Stomach (tissue), 9 donors: Measurements from ENCODE around the gene PTGDS. TPM values are rescaled to one million over a fixed set of nuclear protein-coding genes. Genes with fewer than 3 reads are reported as not detected.
A peak's percentile ranks its signal among the peaks of the same experiment; 100 is the strongest.

Experiments used
- DNase-seq, 2 donors: peaks; one replicate each; pipeline versions ENCODE4 v3.0.0 to v3.0.0-alpha.2; 2013 to 2019
- H3K27ac ChIP-seq, 5 donors: fragments of 200-600 bp in 4 of 5; sonication (generic) in 4 of 5; one replicate each; pipeline ENCODE4 v1.5.1; 2013 to 2019; ENCODE audit warnings: mild to moderate bottlenecking in 1 of 5, moderate library complexity in 1 of 5
- H3K27me3 ChIP-seq, 3 donors: fragments of 200-600 bp; sonication (generic); one replicate each; pipeline ENCODE4 v1.5.1; 2017 to 2019; ENCODE audit warnings: mixed run types in 1 of 3
- H3K36me3 ChIP-seq, 4 donors: fragments of 200-600 bp; sonication (generic); 1 replicate in 3 of 4; 2 replicates in 1 of 4; pipeline ENCODE4 v1.5.1; 2016 to 2019
- H3K4me1 ChIP-seq, 4 donors: fragments of 200-600 bp; sonication (generic); one replicate each; pipeline ENCODE4 v1.5.1; 2016 to 2019
- H3K4me3 ChIP-seq, 4 donors: fragments of 200-600 bp; sonication (generic) in 3 of 4; one replicate each; pipeline ENCODE4 v1.5.1; 2016 to 2019; ENCODE audit warnings: mild to moderate bottlenecking in 1 of 4
- H3K9me3 ChIP-seq, 4 donors: fragments of 200-600 bp; sonication (generic); one replicate each; pipeline ENCODE4 v1.5.1; 2016 to 2019
- CTCF ChIP-seq, 7 experiments: fragments of 450-650 bp in 4 of 7; fragments of 200-600 bp in 3 of 7; sonication (generic) in 3 of 7; IDR thresholded peaks; one replicate each; pipeline ENCODE4 v1.5.1; 2016 to 2019; ENCODE audit warnings: antibody characterized with exemption in 7 of 7, control low read depth in 2 of 7, mild to moderate bottlenecking in 1 of 7
- EP300 ChIP-seq: sonication (generic); formaldehyde crosslinking; IDR thresholded peaks from one replicate; pipeline ENCODE4 v1.6.1; 2017; ENCODE audit warnings: antibody characterized with exemption
- POLR2A ChIP-seq, 4 donors: fragments of 450-650 bp; IDR thresholded peaks; one replicate each; pipeline ENCODE4 v1.6.1; 2016; ENCODE audit warnings: antibody characterized with exemption in 4 of 4, control low read depth in 2 of 4, mild to moderate bottlenecking in 1 of 4, moderate library complexity in 1 of 4
- POLR2AphosphoS5 ChIP-seq, 3 donors: sonication (generic); formaldehyde crosslinking; IDR thresholded peaks; one replicate each; pipeline ENCODE4 v1.6.1; 2016; ENCODE audit warnings: antibody characterized with exemption in 3 of 3
- WGBS, 5 donors: extraction: QIAGEN DNeasy Blood & Tissue Kit in 3 of 5; methylation state at CpG; one replicate each; pipeline versions ENCODE4 v1.1.5 to v1.1.7; 2013 to 2018; 5-methylcytosine and 5-hydroxymethylcytosine counted together
- intact Hi-C: fragments of 100-400 bp; cut with DNase I; formaldehyde crosslinking; loops from one replicate; pipeline ENCODE4 v1.15.1; 2023; ENCODE audit warnings: low total_unique reads
- polyA plus RNA-seq, 3 donors: library from polyadenylated mRNA; stranded (reverse); fragments of 200-250 nt; gene quantifications; one replicate each; pipeline ENCODE4 v1.2.3, GENCODE V29; 2013
- total RNA-seq, 5 donors: library from RNA; depleted of rRNA; stranded (reverse); fragments of >200 nt; gene quantifications; one replicate each; pipeline versions ENCODE4 v1.1.0 to v1.2.3, GENCODE V29; 2014 to 2016
- donor health status: healthy with polysubstance abuse.
- donor health status: Bipolar disorder and iron deficiency.
- donor health status: healthy.

PTGDS gene
- total and polyA plus RNA-seq, 8 donors: 2.3 to 64.4 (median 30.6) TPM

GRCh38 chr9:136990242-136990911, 13.1 kb downstream of the PTGDS start:
- 68 to 79% (median 76%) methylated on average over 8 to 10 of the region's 10 CpGs for WGBS, 5 donors
- Histone ChIP-seq H3K27ac (peak overlapping the region in 1 of 5 donors; percentile 92), H3K27me3 (peaks cover 3 to 42% (median 10%) of the 10 kb centered on the region in 3 donors), H3K4me3 (no peak overlapping the region), H3K4me1 (peaks cover 29 to 39% (median 36%) of the 10 kb centered on the region in 4 donors), H3K9me3 (no peaks in the 10 kb centered on the region), H3K36me3 (peaks cover 0 to 15% (median 11%) of the 10 kb centered on the region in 4 donors)
- intact Hi-C loops: no loop called here
- DNase-seq: no peak
- TF ChIP-seq CTCF (IDR thresholded peaks at IDR 0.05): no peak
- TF ChIP-seq POLR2AphosphoS5 (IDR thresholded peaks at IDR 0.05): no peak
- no peak for TF ChIP-seq POLR2A (IDR thresholded peaks at IDR 0.05)
- TF ChIP-seq EP300: no peak

GRCh38 chr9:136991993-136992818, 14.9 kb downstream of the PTGDS start, which contains the start of gene PAXX:
Gene PAXX, plus strand, starts transcription at chr9:136992422. Its CDS starts 22 bp downstream, at chr9:136992444.
- Histone ChIP-seq H3K27ac (peak within 1 kb of the TSS; percentile 92 to 94 (median 94)), H3K4me3 (peak within 1 kb of the TSS; percentile 67 to 84 (median 73)), H3K9me3 (no peaks in the 10 kb centered on the region), H3K36me3 (peaks cover 0 to 15% (median 11%) of the 10 kb centered on the region in 4 donors), H3K27me3 (peaks cover 0 to 42% (median 0%) of the 10 kb centered on the region in 3 donors), H3K4me1 (peaks cover 43 to 53% (median 50%) of the 10 kb centered on the region in 4 donors)
- TF ChIP-seq POLR2AphosphoS5 (IDR thresholded peaks at IDR 0.05): peak in 1 of 3 donors; percentile 57
- no peak for TF ChIP-seq POLR2A (IDR thresholded peaks at IDR 0.05)
- intact Hi-C loops: no loop called here
- WGBS, 5 donors: 0 to 2% (median 0%) methylated on average over 29 to 92 of the region's 92 CpGs
- peak; percentile 94 to 97 for DNase-seq

- peaks cover 0 to 40% (median 0%) of the 10 kb centered on the region in 3 donors for H3K27me3 ChIP-seq
Observed at GRCh38 chr9:136992819-136993369, 15.6 kb downstream of the PTGDS start.

More at GRCh38 chr9:136992819-136993369, 15.6 kb downstream of the PTGDS start:
- peak overlapping the region; percentile 79 to 94 (median 92) for H3K27ac ChIP-seq
- DNase-seq: no peak
- peaks cover 44 to 60% (median 55%) of the 10 kb centered on the region in 4 donors for H3K4me1 ChIP-seq
- 14 to 55% (median 37%) methylated on average over 4 to 18 of the region's 18 CpGs for WGBS, 5 donors
- H3K9me3 ChIP-seq: no peaks in the 10 kb centered on the region
- peaks cover 0 to 15% (median 11%) of the 10 kb centered on the region in 4 donors for H3K36me3 ChIP-seq
- intact Hi-C loops: no loop called here
- peak overlapping the region; percentile 67 to 84 (median 73) for H3K4me3 ChIP-seq
- no peak for TF ChIP-seq CTCF (IDR thresholded peaks at IDR 0.05)
- TF ChIP-seq POLR2AphosphoS5 (IDR thresholded peaks at IDR 0.05): no peak
- TF ChIP-seq POLR2A (IDR thresholded peaks at IDR 0.05): no peak
- TF ChIP-seq EP300: no peak
